ENCODE measurements around the gene YPEL1. TPM values are rescaled to one million over a fixed set of nuclear protein-coding genes. Genes with fewer than 3 reads are reported as not detected.
A peak's percentile ranks its signal among the peaks of the same experiment; 100 is the strongest.
"Not testable (repeated sequence)": the region's sequence is repeated elsewhere in the genome, so short reads cannot be mapped to it uniquely, and the experiment has no call there.

The YPEL1 gene
- total RNA-seq, 8 experiments from 2014 or later: 0.31 to 16.2 (median 7.3) TPM

- Histone ChIP-seq H3K4me1 (replicated peaks in 1 of 2) (peaks cover 0 to 4% of the 10 kb centered on the region in 2 donors), H3K27ac (peak overlapping the region in 1 of 2 donors; percentile 24), H3K4me3 (no peak overlapping the region)
- 80 to 100% methylated on average over 1 to 2 of the region's 10 CpGs; no CpG with 5 or more reads in 8 of the 10 experiments for WGBS, 10 experiments
- in situ Hi-C loops (cut with MboI; ENCODE audit: low pct_unique_long_range_greater_than_20kb in 2 of 9, low sequenced_read_pairs in 9 of 9, unreplicated experiment in 9 of 9): loop anchor here in 2 of 9 experiments (10.0 kb wide), 1 partner anchor 217 kb away; no protein-coding TSS in a partner anchor
- no peak for ATAC-seq (replicated peaks in 6 of 8)
Observed at GRCh38 chr22:21727768-21728167, 7.8 kb downstream of the YPEL1 start.

GRCh38 chr22:21727159-21727558 lies 8.4 kb downstream of the YPEL1 start:
- peak in 1 of 8 experiments; percentile 8 for ATAC-seq (replicated peaks in 6 of 8)
- H3K27ac ChIP-seq: peak overlapping the region in 1 of 2 donors; percentile 50
- H3K4me3 ChIP-seq: no peak overlapping the region
- WGBS, 10 experiments: 20 to 88% (median 66%) methylated on average over 1 to 3 of the region's 4 CpGs; no CpG with 5 or more reads in 4 of the 10 experiments
- peaks cover 0 to 4% of the 10 kb centered on the region in 2 donors for H3K4me1 ChIP-seq (replicated peaks in 1 of 2)
- in situ Hi-C loops (cut with MboI; ENCODE audit: low pct_unique_long_range_greater_than_20kb in 2 of 9, low sequenced_read_pairs in 9 of 9, unreplicated experiment in 9 of 9): loop anchor here in 2 of 9 experiments (10.0 kb wide), 1 partner anchor 218 kb away; no protein-coding TSS in a partner anchor

DNA sequence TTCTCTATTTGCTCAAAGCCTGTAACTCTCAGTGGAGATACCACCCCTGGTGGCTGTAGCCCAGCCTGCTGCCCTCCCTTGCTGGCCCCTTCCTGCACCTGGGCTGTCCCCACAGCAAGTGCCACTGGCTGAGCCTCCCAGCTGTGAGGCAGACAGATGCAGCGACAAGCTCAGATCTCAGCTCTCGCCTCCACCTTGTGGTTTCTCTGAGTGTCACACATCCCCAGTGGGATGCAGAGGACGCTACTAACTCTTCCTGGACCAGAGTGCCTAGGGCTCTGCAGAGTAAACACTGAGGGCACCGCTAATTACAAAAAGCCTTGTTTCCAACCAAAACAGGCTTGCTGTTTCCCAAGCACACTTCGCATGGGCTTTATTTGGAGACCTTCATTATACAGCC lies 8.9 kb downstream of the YPEL1 start:
- 20 to 60% (median 44%) methylated on average over 1 to 3 of the region's 5 CpGs; no CpG with 5 or more reads in 7 of the 10 experiments for WGBS, 10 experiments
- Histone ChIP-seq H3K4me3 (no peak overlapping the region), H3K4me1 (replicated peaks in 1 of 2) (peaks cover 0 to 4% of the 10 kb centered on the region in 2 donors), H3K27ac (peak overlapping the region; percentile 13 to 50)
- in situ Hi-C loops (cut with MboI; ENCODE audit: low pct_unique_long_range_greater_than_20kb in 2 of 9, low sequenced_read_pairs in 9 of 9, unreplicated experiment in 9 of 9): loop anchor here in 2 of 9 experiments (10.0 kb wide), 1 partner anchor 218 kb away; no protein-coding TSS in a partner anchor
- peak in 7 of 8 experiments; percentile 73 to 93 (median 87) for ATAC-seq (replicated peaks in 6 of 8)

DNA sequence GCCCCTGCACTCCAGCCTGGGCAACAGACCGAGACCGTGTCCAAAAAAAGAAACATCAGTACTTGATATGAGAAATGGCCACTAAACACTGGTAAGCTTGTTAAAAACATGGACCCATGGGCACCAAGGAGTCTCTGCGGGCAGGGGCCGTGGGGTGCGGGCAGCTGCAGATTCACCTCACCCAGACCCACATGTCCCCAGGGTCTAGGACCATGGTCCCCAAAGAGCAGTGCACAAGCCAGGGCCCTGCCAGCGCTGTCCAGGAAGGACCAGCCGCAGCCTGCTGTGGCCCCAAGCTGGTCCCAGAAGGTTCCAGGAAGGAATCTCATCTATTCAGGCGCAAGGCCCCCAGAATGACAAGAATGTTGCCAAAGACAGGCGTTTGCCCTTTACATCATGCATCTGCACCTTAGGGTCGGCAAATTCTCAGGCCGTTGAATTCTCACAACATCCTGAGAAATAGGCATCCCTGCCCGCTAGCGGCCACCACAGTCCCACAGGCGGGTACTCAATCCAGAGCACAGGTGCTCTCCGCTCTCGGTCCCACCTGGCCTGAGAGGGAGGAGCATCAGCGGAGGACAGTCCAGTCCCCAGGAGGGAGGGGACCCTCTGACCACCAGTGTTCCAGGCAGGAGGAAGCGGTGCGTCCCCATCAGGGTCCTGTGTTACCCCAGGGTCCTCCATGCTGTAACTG lies 9.5 kb downstream of the YPEL1 start:
- peak overlapping the region; percentile 13 to 50 for H3K27ac ChIP-seq
- in situ Hi-C loops (cut with MboI; ENCODE audit: low pct_unique_long_range_greater_than_20kb in 2 of 9, low sequenced_read_pairs in 9 of 9, unreplicated experiment in 9 of 9): loop anchor here in 2 of 9 experiments (10.0 kb wide), 1 partner anchor 219 kb away; no protein-coding TSS in a partner anchor
- peaks cover 0 to 4% of the 10 kb centered on the region in 2 donors for H3K4me1 ChIP-seq (replicated peaks in 1 of 2)

GRCh38 chr22:21724496-21724895 lies 11.1 kb downstream of the YPEL1 start:
- ATAC-seq (replicated peaks in 6 of 8); H3K4me1 ChIP-seq (replicated peaks in 1 of 2); H3K4me3 ChIP-seq: not testable (repeated sequence)
- H3K27ac ChIP-seq: peak overlapping the region in 1 of 2 donors; percentile 27
- 11 to 100% (median 96%) methylated on average over 1 to 3 of the region's 3 CpGs; no CpG with 5 or more reads in 2 of the 10 experiments for WGBS, 10 experiments
- in situ Hi-C loops (cut with MboI; ENCODE audit: low pct_unique_long_range_greater_than_20kb in 2 of 9, low sequenced_read_pairs in 9 of 9, unreplicated experiment in 9 of 9): loop anchor here in 5 of 9 experiments (10.0 to 25.0 kb wide), 2 partner anchors 213 to 220 kb away; no protein-coding TSS in a partner anchor

More for the DNA sequence above, 9.5 kb downstream of the YPEL1 start:
- 40 to 98% (median 92%) methylated on average over 1 to 7 of the region's 19 CpGs; no CpG with 5 or more reads in 3 of the 10 experiments for WGBS, 10 experiments
- ATAC-seq (replicated peaks in 6 of 8): no peak
- no peak overlapping the region for H3K4me3 ChIP-seq

DNA sequence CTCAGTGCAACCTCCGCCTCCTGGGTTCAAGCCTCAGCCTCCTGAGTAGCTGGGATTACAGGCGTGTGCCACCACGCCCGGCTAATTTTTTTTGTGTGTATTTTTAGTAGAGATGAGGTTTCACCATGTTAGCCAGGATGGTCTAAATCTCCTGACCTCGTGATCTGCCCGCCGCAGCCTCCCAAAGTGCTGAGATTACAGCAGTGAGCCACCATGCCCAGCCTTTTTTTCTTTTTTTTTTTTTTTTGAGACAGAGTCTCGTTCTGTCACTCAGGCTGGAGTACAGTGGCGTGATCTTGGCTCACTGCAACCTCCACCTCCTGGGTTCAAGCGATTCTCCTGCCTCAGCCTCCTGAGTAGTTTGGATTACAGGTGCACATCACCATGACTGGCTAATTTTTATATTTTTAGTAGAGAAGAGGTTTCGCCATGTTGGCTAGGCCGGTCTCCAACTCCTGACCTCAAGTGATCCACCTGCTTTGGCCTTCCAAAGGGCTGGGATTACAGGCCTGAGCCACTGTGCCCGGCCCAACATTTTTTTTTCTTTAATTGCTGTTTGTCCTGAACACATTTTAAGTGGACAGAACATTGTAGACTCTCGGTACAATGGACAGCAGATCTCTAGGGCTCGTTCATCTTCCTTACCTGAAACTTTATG lies 14.3 kb downstream of the YPEL1 start:
- not testable (repeated sequence) for H3K27ac ChIP-seq; H3K4me1 ChIP-seq (replicated peaks in 1 of 2); ATAC-seq (replicated peaks in 6 of 8); H3K4me3 ChIP-seq
- WGBS, 10 experiments: 40 to 100% (median 96%) methylated on average over 1 to 7 of the region's 15 CpGs; no CpG with 5 or more reads in 2 of the 10 experiments
- in situ Hi-C loops (cut with MboI; ENCODE audit: low pct_unique_long_range_greater_than_20kb in 2 of 9, low sequenced_read_pairs in 9 of 9, unreplicated experiment in 9 of 9): loop anchor here in 5 of 9 experiments (10.0 to 25.0 kb wide), 2 partner anchors 216 to 223 kb away; no protein-coding TSS in a partner anchor

GRCh38 chr22:21720191-21720859 lies 15.3 kb downstream of the YPEL1 start:
- in situ Hi-C loops (cut with MboI; ENCODE audit: low pct_unique_long_range_greater_than_20kb in 2 of 9, low sequenced_read_pairs in 9 of 9, unreplicated experiment in 9 of 9): loop anchor here in 5 of 9 experiments (10.0 to 25.0 kb wide), 2 partner anchors 217 to 224 kb away; no protein-coding TSS in a partner anchor
- not testable (repeated sequence) for H3K4me3 ChIP-seq
- 50 to 100% (median 75%) methylated on average over 1 to 6 of the region's 10 CpGs; no CpG with 5 or more reads in 3 of the 10 experiments for WGBS, 10 experiments

DNA sequence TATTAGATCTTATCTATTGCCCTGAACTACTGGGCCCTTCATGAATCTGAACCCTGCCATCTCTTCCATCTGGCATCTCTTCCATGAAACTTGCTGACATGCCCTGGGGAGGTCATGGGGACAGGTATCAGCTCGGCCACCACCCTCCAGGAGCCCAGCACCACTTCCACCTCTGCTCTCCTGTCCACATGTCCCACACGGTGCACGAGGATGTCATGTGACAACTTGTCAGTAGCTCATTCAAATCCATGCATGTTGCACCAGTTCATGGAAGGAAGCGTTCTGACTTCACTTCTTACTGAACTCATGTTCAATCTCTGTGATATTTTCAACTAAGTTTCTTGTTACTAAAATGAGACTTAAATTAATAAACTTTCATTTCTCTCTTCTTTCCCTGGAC lies 16.6 kb downstream of the YPEL1 start:
- WGBS, 10 experiments: 48 to 100% (median 88%) methylated on average over 1 to 3 of the region's 4 CpGs; no CpG with 5 or more reads in 2 of the 10 experiments
- Histone ChIP-seq H3K4me3 (no peak overlapping the region), H3K4me1 (replicated peaks in 1 of 2) (peaks cover 0 to 5% of the 10 kb centered on the region in 2 donors), H3K27ac (peak overlapping the region in 1 of 2 donors; percentile 27)
- ATAC-seq (replicated peaks in 6 of 8): no peak
- in situ Hi-C loops (cut with MboI; ENCODE audit: low pct_unique_long_range_greater_than_20kb in 2 of 9, low sequenced_read_pairs in 9 of 9, unreplicated experiment in 9 of 9): loop anchor here in 5 of 9 experiments (10.0 to 25.0 kb wide), 2 partner anchors 218 to 226 kb away; no protein-coding TSS in a partner anchor

More at GRCh38 chr22:21720191-21720859, 15.3 kb downstream of the YPEL1 start:
- not testable (repeated sequence) for H3K4me1 ChIP-seq (replicated peaks in 1 of 2); ATAC-seq (replicated peaks in 6 of 8)
- H3K27ac ChIP-seq: peak overlapping the region; percentile 22 to 49

DNA sequence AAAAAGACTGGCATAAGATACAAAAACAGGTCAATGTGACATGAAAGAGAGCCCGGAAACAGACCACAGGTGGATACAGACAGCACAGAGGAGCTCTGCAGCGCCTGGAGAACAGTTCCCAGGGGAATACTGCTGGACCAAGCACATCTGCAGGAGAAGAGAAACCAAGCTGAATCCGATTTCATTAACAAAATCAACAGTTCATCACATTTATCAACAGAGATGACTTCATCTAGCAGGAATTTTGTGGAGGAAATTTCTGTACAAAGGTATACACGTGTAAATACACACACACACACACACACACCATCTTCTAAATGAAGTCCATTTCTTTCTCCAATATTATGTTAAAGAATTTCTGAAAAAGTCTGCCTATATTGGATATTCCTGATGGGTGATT lies 17.1 kb downstream of the YPEL1 start:
- peak in 3 of 8 experiments; percentile 35 to 46 (median 42) for ATAC-seq (replicated peaks in 6 of 8)
- in situ Hi-C loops (cut with MboI; ENCODE audit: low pct_unique_long_range_greater_than_20kb in 2 of 9, low sequenced_read_pairs in 9 of 9, unreplicated experiment in 9 of 9): loop anchor here in 5 of 9 experiments (10.0 to 25.0 kb wide), 2 partner anchors 219 to 226 kb away; no protein-coding TSS in a partner anchor
- H3K4me3 ChIP-seq: no peak overlapping the region
- WGBS, 10 experiments: 33 to 100% (median 83%) methylated on average over 1 to 4 of the region's 4 CpGs; no CpG with 5 or more reads in 1 of the 10 experiments
- H3K4me1 ChIP-seq (replicated peaks in 1 of 2): peaks cover under 1 to 5% of the 10 kb centered on the region in 2 donors
- peak overlapping the region in 1 of 2 donors; percentile 27 for H3K27ac ChIP-seq

GRCh38 chr22:21716395-21717122 lies 19.0 kb downstream of the YPEL1 start:
- not testable (repeated sequence) for H3K4me1 ChIP-seq (replicated peaks in 1 of 2); H3K4me3 ChIP-seq; ATAC-seq (replicated peaks in 6 of 8)
- H3K27ac ChIP-seq: peak overlapping the region in 1 of 2 donors; percentile 58
- in situ Hi-C loops (cut with MboI; ENCODE audit: low pct_unique_long_range_greater_than_20kb in 2 of 9, low sequenced_read_pairs in 9 of 9, unreplicated experiment in 9 of 9): loop anchor here in 5 of 9 experiments (10.0 to 25.0 kb wide), 2 partner anchors 221 to 228 kb away; no protein-coding TSS in a partner anchor
- WGBS, 10 experiments: 40 to 100% (median 88%) methylated on average over 1 to 4 of the region's 15 CpGs; no CpG with 5 or more reads in 4 of the 10 experiments

- Histone ChIP-seq H3K4me3 (no peak overlapping the region), H3K27ac (peak overlapping the region in 1 of 2 donors; percentile 28), H3K4me1 (replicated peaks in 1 of 2) (peaks cover 5 to 7% of the 10 kb centered on the region in 2 donors)
- in situ Hi-C loops (cut with MboI; ENCODE audit: low pct_unique_long_range_greater_than_20kb in 2 of 9, low sequenced_read_pairs in 9 of 9, unreplicated experiment in 9 of 9): loop anchor here in 5 of 9 experiments (10.0 to 25.0 kb wide), 2 partner anchors 223 to 230 kb away; no protein-coding TSS in a partner anchor
- ATAC-seq (replicated peaks in 6 of 8): peak in 1 of 8 experiments; percentile 16
- WGBS, 10 experiments: 7 to 100% (median 79%) methylated on average over 2 to 3 of the region's 3 CpGs; no CpG with 5 or more reads in 4 of the 10 experiments
Observed at GRCh38 chr22:21714786-21715185, 20.8 kb downstream of the YPEL1 start.
